Measurements from ENCODE around the gene MDFI. TPM values are rescaled to one million over a fixed set of nuclear protein-coding genes. Genes with fewer than 3 reads are reported as not detected.
"Not testable (repeated sequence)": the region's sequence is repeated elsewhere in the genome, so short reads cannot be mapped to it uniquely, and the experiment has no call there.

MDFI gene
- total RNA-seq, 1 experiment from 2014 or later, result 96.4 TPM

GRCh38 chr6:41614715-41615114 lies 23.6 kb upstream of the MDFI start:
- ChIA-PET POLR2A (ENCODE audit: unreplicated experiment) (no interaction called here), CTCF (no interaction called here)
- TF ChIP-seq EZH2 (IDR thresholded peaks at IDR 0.05; ENCODE audit: low read length, unreplicated experiment) (no peak), EZH2phosphoT487 (IDR thresholded peaks at IDR 0.05; ENCODE audit: borderline replicate concordance, low read length) (no peak), CTCF (conservative IDR thresholded peaks at IDR 0.05; ENCODE audit: low read depth, low read length) (no peak)
- H3K4me1 ChIP-seq (ENCODE audit: insufficient read depth, low read length), result no peaks in the 10 kb centered on the region
- H3K27me3 ChIP-seq (ENCODE audit: low read length), result no peaks in the 10 kb centered on the region
- intact Hi-C loops (cut with micrococcal nuclease), result no loop called here
- no peaks in the 10 kb centered on the region for H3K9me2 ChIP-seq (replicated peaks; ENCODE audit: low read length)
- no peaks in the 10 kb centered on the region for H3K9me3 ChIP-seq (ENCODE audit: low read length)
- DNase-seq (no peak), ATAC-seq (no peak)
- BruUV-seq (replicated peaks), result no TSS peak
- H3K36me3 ChIP-seq (ENCODE audit: low read depth, low read length), result no peaks in the 10 kb centered on the region
- no peaks in the 10 kb centered on the region for H4K20me1 ChIP-seq (ENCODE audit: low read length)
- H3K9ac ChIP-seq (ENCODE audit: low read length), result no peak overlapping the region
- H3K4me3 ChIP-seq (ENCODE audit: low read length), result no peak overlapping the region
- H3F3A ChIP-seq (ENCODE audit: low read length, unreplicated experiment), result no peaks in the 10 kb centered on the region
- no peaks in the 10 kb centered on the region for H3K79me2 ChIP-seq (ENCODE audit: low read length)
- no peak overlapping the region for H3K4me2 ChIP-seq (ENCODE audit: low read length)
- H2AFZ ChIP-seq (ENCODE audit: low read length), result no peak overlapping the region
- no peak overlapping the region for H3K27ac ChIP-seq (ENCODE audit: low read length)

- Histone ChIP-seq H3K4me2 (ENCODE audit: low read length) (no peak overlapping the region), H3K4me3 (ENCODE audit: low read length) (no peak overlapping the region), H3K9me3 (ENCODE audit: low read length) (no peaks in the 10 kb centered on the region), H3K27ac (ENCODE audit: low read length) (no peak overlapping the region), H3K4me1 (ENCODE audit: insufficient read depth, low read length) (no peaks in the 10 kb centered on the region), H3F3A (ENCODE audit: low read length, unreplicated experiment) (no peaks in the 10 kb centered on the region), H4K20me1 (ENCODE audit: low read length) (no peaks in the 10 kb centered on the region), H3K36me3 (ENCODE audit: low read depth, low read length) (no peaks in the 10 kb centered on the region), H2AFZ (ENCODE audit: low read length) (no peak overlapping the region), H3K79me2 (ENCODE audit: low read length) (no peaks in the 10 kb centered on the region), H3K27me3 (ENCODE audit: low read length) (no peaks in the 10 kb centered on the region), H3K9ac (ENCODE audit: low read length) (no peak overlapping the region), H3K9me2 (replicated peaks; ENCODE audit: low read length) (no peaks in the 10 kb centered on the region)
- POLR2A ChIA-PET (ENCODE audit: unreplicated experiment), result no interaction called here
- no peak for TF ChIP-seq CTCF (conservative IDR thresholded peaks at IDR 0.05; ENCODE audit: low read depth, low read length)
- TF ChIP-seq EZH2phosphoT487 (IDR thresholded peaks at IDR 0.05; ENCODE audit: borderline replicate concordance, low read length), result no peak
- TF ChIP-seq EZH2 (IDR thresholded peaks at IDR 0.05; ENCODE audit: low read length, unreplicated experiment), result no peak
- CTCF ChIA-PET, result interaction anchor here (0.6 kb wide), 1 partner anchor 411 kb away, joined by 5 read pairs; no protein-coding TSS in a partner anchor
- DNase-seq, result no peak
- intact Hi-C loops (cut with micrococcal nuclease), result no loop called here
- BruUV-seq (replicated peaks), result no TSS peak
- ATAC-seq, result no peak
Measured at GRCh38 chr6:41615311-41615710, 23.0 kb upstream of the MDFI start.

- Histone ChIP-seq H3K9me2 (replicated peaks; ENCODE audit: low read length) (no peaks in the 10 kb centered on the region), H2AFZ (ENCODE audit: low read length) (no peak overlapping the region), H3K9ac (ENCODE audit: low read length) (no peak overlapping the region), H3K36me3 (ENCODE audit: low read depth, low read length) (no peaks in the 10 kb centered on the region), H3K27me3 (ENCODE audit: low read length) (no peaks in the 10 kb centered on the region), H3K4me2 (ENCODE audit: low read length) (no peak overlapping the region), H3K4me3 (ENCODE audit: low read length) (no peak overlapping the region), H3K79me2 (ENCODE audit: low read length) (no peaks in the 10 kb centered on the region), H3K9me3 (ENCODE audit: low read length) (no peaks in the 10 kb centered on the region), H3K4me1 (ENCODE audit: insufficient read depth, low read length) (no peaks in the 10 kb centered on the region), H4K20me1 (ENCODE audit: low read length) (no peaks in the 10 kb centered on the region), H3F3A (ENCODE audit: low read length, unreplicated experiment) (no peaks in the 10 kb centered on the region), H3K27ac (ENCODE audit: low read length) (no peak overlapping the region)
- BruUV-seq (replicated peaks), result no TSS peak
- ChIA-PET CTCF (no interaction called here), POLR2A (ENCODE audit: unreplicated experiment) (interaction anchor here (0.6 kb wide), 1 partner anchor 16 kb away, joined by 3 read pairs; no protein-coding TSS in a partner anchor)
- intact Hi-C loops (cut with micrococcal nuclease), result no loop called here
- TF ChIP-seq EZH2phosphoT487 (IDR thresholded peaks at IDR 0.05; ENCODE audit: borderline replicate concordance, low read length) (no peak), CTCF (conservative IDR thresholded peaks at IDR 0.05; ENCODE audit: low read depth, low read length) (no peak), EZH2 (IDR thresholded peaks at IDR 0.05; ENCODE audit: low read length, unreplicated experiment) (no peak)
- ATAC-seq (no peak), DNase-seq (no peak)
Measured at GRCh38 chr6:41618598-41618997, 19.7 kb upstream of the MDFI start.

- H3K36me3 ChIP-seq (ENCODE audit: low read depth, low read length); H3K79me2 ChIP-seq (ENCODE audit: low read length); ATAC-seq; H3K27me3 ChIP-seq (ENCODE audit: low read length); H2AFZ ChIP-seq (ENCODE audit: low read length); H3K9ac ChIP-seq (ENCODE audit: low read length); H3K4me2 ChIP-seq (ENCODE audit: low read length); H3K9me3 ChIP-seq (ENCODE audit: low read length); H3K9me2 ChIP-seq (replicated peaks; ENCODE audit: low read length); BruUV-seq (replicated peaks); H4K20me1 ChIP-seq (ENCODE audit: low read length); intact Hi-C loops (cut with micrococcal nuclease); DNase-seq; CTCF ChIA-PET; H3K27ac ChIP-seq (ENCODE audit: low read length); H3K4me1 ChIP-seq (ENCODE audit: insufficient read depth, low read length); H3F3A ChIP-seq (ENCODE audit: low read length, unreplicated experiment); H3K4me3 ChIP-seq (ENCODE audit: low read length): not testable (repeated sequence)
- POLR2A ChIA-PET (ENCODE audit: unreplicated experiment), result interaction anchor here (0.6 kb wide), 1 partner anchor 17 kb away, joined by 3 read pairs; no protein-coding TSS in a partner anchor
Measured at GRCh38 chr6:41619193-41619592, 19.1 kb upstream of the MDFI start.

All from PC-3 (cell line).